NCI-H2196 treated with DMSO at 0.1 percent for 48 hours (cell line): ENCODE measurements around the gene NCOR1.
A peak's percentile ranks its signal among the peaks of the same experiment; 100 is the strongest.

ENCODE experiments used
- DNase-seq: peaks from one replicate; lab custom pipeline; 2025; ENCODE audit not compliant: unreplicated experiment; lab: John Stamatoyannopoulos, UW

The NCOR1 gene

DNA sequence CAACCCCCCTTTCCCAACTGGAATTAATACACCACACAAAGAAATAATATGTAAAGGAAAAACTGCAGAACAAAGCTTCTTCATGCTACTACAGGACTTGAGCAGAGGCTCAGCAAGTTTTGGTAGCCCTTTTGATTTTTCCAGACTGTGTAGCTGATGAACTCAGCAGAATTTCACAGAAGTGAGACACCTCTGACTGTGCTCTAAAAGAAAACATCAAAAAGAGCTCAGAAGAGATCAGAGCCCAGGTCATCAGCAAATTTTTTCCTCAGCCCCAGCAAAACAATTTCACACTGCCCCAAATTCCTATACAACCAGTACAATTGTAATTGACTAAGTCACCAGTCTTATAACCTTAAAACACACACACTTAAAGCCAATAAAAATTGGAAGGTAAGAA is 177.7 kb downstream of the NCOR1 start:
- DNase-seq: no peak

DNA sequence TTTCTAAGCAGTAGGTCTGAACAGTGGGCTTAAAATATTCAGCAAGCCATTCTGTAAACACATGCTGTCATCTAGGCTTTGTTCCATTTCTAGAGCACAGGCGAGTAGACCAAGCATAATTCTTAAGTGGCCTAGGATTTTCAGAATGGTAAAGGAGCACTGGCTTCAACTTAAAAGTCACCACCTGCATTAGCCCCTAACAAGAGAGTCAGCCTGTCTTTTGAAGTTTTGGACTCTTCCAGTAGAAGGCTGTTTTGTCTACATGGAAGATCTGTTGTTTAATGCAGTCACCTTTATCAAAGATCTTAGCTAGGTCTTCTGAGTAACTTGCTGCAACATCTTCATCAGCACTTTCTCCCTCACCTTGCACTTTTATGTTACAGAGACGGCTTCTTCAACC is 179.1 kb downstream of the NCOR1 start:
- no peak for DNase-seq

DNA sequence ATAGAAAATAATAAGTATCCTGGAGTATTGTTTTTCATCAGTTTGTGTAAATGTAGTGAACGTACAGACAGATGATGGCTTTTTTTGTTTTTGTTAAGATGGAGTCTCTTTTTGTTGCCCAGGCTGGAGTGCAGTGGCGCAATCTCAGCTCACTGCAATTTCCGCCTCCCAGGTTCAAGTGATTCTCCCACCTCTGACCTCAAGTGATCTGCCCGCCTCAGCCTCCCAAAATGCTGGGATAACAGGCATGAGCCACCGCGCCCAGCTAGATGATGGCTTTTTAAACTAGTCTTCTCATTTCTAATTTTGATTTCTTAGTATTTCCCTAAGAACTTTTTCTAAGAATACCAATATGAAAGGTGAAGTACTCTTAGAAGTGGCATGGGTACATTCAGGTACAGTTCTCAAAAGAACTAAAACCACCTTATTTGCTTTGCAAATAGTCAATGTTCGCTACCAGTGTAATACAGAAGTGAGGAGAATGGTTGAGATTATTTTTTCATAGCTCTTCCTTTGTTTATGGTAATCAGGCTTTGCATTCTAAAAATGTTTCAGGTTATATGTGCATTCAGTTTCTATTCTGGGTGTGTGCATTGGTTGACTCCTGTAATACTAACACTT is 181.5 kb downstream of the NCOR1 start:
- DNase-seq: no peak

DNA sequence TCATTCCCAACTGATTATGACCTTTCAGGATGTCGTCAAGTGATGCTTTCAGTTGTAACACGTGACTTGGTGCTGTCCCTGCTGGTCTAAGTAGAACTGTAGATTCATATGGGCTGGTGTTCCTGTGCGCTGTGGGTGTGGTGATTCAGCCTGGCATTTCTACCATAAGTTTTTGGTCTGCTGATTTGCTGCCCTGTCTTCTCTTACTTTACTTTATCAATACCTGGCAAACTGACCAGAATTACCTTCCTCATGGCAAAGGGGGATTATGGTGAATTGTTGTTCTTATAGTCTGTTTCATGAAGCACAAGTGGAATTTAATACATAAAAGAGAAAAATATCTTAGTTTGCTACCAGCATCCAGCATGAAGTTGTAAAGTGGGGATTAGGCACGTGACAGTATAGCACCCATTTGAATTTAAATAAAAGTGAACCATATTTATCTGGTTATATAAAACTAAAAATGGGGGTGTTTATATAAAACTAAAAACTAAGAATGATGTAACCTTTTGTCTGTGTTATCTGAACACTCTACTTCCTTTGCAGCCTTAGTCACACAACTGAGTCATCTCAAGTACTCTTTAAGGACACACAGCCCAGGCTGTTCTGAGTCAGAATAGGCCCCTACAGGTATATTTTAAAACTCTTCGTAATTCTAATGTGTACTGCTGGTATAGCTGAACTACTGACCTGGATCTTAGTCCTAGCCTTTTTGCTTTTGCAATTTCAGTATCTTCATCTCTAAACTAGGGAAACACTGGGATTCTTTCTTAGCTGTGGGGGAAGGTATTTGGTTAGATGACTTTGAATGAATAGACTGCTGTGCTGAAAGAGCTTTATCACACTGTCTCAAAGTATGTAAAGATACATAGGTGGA is 187.4 kb downstream of the NCOR1 start:
- DNase-seq: no peak

DNA sequence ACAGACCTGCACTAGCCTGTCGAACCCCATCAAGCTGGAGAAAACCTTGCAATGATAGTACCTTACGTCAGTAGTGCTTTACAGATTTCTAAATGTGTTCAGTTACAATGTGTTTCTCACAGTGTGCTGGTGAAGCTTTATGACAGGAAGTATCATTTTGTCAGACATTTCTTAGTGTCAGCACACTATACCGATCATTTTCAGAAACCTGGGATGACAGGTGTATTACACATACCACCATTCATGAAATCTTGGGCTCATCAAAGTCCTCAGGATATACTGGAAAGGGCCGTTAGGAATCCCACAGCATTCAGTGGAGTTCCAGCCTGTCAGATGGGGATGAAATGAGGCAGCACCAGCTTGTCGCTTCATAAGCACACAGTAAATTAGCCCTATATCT is 188.4 kb downstream of the NCOR1 start:
- DNase-seq: no peak

DNA sequence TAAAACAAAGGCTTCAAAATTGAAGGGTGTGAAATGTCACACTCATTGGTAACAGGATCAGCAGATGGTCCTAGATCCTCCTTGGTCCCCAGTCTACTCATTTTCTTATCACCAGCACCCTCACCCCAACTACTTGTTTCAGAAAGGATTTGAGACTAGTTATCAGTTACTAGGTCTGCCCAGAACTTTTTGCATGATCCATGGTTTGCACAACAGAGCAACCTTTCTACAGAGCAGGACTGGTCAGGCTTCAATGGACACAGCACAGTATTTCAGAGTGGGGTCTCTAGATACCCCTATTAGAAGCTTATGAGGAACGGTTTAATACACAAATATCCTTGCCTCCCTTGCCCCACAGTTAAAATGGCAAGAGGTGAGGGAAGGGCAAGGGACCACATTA is 190.1 kb downstream of the NCOR1 start:
- no peak for DNase-seq

DNA sequence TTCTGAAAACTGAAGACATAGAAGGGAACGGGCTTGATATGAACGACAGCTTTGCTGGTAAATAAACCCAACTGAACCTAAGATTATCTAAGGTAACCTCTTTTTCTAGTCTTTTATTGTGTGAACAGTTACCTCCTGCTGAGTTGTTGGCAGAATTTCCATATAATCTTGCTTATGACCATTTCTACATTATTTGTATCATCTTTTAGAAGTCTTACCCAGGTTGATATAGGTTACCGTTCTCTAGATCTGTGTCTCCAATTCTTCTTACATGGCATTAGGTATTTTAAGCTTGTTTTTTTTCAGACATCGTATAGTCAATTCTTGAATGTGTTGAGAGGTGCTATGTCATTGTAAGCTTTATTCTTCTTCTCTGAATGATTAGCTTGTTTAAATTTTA is 191.5 kb downstream of the NCOR1 start:
- DNase-seq: no peak

DNA sequence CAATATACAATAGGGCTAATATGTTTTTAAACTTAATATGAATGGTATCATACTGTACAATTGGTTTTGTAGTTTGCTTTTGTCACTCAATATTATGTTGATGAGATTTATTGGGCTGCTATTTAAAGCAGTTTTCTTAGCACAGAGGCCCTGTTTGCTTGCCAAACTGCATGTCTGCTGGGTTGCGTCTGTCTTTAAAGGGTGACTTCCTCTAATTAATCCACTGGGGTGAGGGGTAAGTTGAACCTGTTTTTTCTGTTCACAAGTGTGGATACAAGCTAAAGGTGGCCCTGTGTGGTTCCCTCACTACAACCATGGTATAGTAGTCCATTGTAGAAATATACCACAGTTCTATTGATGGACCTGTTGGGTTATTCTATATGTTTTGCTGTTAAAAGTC is 196.0 kb downstream of the NCOR1 start:
- no peak for DNase-seq

DNA sequence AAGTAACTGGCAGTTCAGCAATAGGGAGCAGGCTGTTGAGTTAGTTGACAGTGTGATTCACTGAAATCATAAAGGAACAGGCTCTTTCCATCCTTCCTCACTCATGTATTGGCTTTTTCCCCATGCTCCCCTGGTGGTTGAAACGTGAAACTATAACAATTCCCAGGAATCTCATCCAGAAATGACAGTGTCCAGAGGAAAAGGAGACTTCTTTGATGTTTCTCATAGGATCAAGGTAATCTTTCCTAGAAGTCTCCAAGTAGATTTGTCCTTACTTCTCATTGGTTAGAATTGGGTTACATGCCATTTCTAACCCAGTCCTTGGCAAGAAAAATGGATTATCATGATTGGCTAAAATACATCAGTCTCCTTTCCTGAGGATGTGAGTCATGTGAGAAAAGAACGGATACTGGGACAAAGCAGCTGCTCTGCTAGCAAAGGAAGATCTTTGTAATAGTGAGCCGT is 201.4 kb downstream of the NCOR1 start:
- DNase-seq: no peak

DNA sequence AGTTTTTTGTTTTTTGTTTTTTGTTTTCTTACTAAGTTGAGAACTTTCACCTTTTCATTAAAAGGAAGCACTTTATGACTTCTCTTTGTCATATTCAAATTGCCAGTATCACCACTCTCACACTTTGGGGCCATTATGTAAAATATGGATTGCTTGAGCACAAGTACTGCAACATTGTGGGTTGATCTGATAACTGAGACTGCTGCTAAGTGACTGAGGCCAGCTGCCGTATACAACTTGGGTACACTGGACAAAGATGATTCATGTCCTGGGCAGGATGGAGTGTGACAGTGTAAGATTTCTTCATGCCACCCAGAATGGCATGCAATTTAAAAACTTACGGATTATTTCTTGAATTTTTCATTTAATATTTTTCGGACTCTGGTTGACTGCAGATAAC is 207.9 kb downstream of the NCOR1 start:
- no peak for DNase-seq

DNA sequence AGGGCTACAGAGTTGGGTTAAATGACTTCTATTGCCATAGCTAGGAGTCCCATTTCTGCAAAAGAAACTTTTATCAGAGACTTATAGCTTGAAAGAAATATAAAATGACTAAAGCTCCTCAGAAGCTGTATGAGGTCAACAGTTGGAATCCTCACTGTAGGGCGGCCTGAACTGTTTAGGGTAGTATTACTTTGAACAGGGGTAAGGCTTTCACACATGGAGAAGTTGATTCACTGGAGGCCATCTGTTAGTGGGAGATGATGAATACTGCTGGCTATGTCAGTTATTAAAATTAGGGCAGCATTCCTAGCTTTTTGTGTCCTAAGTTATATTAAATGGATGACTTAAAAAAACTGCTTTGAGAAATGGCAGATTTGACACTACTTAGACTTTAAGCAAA is 209.7 kb downstream of the NCOR1 start:
- DNase-seq: no peak

DNA sequence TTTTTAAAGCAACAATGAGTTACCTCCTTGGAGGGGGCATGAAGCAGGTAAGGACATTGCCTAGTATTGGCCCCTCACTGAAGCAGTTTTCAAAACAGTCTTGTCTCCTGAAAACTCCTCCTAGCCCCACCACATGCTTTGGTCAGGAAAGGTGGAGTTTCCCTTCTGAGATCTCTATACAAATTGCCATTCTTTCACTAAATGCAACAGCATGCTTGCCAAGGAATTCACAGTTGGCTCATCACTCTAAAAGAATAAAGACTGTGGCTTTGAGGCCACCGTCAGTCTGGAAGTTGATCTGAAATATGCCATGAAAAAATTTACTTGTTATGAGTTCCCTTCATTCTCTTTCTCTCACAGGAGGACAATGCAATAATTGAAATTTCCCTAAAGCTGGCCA is 211.5 kb downstream of the NCOR1 start:
- no peak for DNase-seq

DNA sequence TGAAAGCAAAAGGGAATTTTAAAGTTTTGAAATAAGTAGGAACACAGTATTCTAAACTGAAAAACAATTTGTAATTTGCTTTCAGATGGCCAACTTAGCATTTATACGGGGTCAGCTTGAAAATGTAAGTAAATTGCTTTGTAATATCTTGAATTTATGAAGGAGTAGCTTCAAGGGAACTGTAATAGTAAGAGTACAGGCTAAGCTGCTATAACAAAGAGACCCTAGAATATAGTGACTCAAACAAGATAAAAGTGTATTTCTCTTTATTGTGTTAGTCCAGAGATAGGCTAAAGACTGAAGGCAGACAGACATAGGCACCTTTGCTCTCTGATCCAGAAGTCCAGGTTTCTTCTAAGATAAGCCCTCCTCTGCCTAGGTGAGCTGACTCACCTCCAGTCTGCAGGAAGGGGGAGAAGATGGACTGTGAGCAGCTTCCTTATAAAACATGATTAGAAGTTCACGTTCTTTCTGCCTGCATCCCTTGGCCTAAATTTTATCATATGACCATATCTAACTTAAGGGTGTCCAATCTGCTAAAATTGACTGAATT is 212.6 kb downstream of the NCOR1 start:
- DNase-seq: no peak

DNA sequence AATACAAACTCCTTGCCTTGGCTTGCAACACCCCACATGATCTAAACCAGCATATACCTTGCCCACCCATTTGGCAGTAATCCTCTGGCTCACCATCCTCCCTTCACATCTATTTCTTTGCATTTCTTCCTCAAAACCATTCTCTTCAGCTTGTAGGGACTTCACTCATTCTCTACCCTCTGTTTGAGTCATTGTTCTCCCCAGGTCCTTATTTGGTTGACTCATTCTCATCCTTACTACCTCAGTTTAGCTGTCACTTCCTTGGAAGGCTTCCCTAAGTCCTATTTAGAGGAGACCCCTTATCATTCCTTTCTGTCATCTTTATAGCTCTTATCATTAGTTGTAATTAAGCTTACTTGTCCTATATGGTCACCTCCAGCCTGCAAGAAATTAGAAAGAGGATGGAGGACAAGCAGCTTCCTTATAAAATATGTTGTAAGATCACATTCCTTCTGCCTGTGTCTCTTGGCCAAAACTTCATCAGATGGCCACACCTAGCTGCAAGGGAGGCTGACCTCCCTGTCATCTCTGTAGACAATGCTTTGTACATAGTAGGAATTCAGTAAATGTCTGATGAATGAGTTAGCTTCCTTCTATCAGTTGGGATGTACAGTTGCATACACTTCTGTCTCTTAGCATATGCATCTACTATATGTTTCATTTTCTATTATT is 214.0 kb downstream of the NCOR1 start:
- DNase-seq: no peak

DNA sequence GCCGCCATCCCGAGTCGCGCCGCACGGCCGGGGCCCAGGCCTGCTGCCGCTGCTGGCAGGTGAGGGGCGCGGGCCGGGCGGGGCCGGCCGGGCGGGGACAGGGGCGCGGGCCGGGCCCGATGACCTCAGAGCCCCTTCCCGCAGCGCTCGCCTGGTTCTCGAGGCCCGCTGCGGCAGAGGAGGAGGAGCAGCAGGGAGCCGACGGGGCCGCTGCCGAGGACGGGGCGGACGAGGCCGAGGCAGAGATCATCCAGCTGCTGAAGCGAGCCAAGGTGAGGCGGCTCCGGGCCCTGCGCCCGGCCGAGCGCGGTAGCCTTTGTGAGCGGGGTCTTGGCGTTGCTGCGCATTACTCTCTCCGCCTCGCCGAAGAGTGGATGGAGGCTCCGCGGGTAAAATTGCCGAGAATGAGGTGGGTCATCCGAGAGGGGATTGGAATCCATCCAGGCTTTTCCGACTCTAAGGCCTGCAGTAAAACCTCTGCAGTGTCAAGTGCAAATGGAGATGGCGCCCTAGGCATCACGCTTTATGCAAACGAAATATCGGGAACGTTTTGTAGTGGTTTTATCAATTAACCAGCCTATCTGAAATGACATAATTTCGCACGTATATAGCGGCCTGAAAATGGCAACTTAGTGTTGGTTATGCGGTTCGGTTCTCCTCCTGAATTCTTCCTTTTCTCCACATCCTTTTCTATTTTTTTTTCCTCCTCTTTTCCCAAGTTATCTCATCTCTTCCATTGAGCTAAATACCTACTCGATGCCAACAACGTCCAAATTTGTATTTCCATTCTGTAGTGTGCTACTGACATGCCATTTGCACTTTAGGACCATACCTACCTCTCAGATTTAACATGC is 215.1 kb downstream of the NCOR1 start:
- DNase-seq: peak; percentile 5

DNA sequence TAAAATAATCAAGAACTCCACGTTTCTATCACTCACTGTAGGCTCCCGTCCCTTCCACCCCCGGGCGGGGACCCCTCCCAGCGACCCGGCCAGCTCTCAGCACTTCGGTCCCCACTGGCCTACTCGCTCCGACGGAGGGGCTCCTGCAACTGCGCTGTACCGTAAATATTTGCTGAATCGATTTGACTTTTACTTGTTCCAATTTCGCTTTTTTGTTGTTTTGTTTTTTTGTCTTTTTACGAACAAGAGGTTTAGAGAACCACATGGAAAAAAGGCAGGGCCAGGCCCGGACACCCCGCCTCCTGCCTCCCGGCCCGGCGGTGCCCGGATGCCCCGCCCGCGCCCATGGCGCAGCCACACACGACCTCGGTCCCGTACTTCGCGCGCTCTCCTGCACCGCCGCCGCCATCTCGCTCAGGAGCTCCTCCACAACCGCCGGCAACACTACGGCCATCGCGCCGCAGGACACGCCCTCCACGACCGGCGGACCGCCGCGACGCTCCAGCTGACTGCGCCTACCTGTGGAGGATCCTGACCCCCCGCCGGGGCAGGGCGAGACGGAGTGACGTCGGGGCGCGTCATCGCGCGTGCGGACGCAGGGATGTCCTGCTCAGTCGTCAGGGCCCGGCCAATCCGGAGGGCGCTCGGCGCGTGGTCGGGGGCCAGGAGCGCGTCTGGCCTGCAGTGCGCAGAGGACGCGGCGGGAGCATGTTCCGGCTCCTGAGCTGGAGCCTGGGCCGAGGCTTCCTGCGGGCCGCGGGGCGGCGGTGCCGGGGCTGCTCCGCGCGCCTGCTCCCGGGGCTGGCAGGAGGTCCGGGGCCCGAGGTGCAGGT is 216.0 kb downstream of the NCOR1 start, which contains the start of the genes TTC19 and ZSWIM7:
Gene TTC19 (plus strand): TSS at position 684 of the 833 bp plus-strand sequence. CDS start 25 bp downstream, at position 709.
Gene ZSWIM7 (minus strand): TSS at position 564 of the 833 bp plus-strand sequence. CDS start 110 bp downstream, at position 454.
- DNase-seq: peak; percentile 64

DNA sequence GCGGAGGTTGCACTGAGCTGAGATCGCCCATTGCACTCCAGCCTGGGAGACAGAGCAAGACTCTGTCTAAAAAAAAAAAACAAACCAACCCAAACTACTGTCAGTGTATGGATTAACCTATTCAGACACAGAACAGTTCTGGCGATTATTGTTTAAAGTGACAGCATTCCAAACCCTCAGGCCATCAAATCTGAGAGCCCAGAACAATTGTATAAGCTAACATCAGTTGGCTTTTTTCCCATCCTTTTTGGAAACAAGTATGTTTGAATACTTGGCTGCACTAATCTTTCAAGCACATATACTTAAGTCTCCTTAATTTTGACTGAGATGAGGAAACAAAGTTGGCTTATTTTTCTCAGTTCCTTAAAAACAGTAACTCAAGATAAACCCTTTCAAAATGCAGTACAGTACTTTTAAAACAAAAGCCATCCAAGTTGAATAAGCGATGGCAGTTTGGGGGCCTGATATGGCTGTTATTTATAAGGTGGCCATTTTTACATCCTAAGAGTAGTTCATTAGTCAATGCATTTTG is 217.2 kb downstream of the NCOR1 start:
- no peak for DNase-seq

DNA sequence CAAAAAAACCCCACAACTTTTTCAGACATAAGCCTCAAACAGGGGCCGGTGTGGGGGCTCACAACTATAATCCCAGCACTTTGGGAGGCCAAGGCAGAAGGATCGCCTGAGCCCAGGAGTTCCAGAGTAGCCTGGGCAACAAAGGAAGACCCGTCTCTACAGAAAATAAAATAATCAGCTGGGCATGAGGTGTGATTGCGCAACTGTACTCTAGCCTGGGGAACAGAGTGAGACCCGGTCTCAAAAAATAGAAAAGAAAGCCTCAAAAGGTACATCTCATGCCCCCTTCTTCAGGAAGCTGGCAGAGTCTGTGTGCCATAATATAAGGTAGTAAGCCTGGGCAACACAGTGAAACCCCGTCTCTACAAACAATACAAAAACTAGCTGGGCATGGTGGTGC is 219.0 kb downstream of the NCOR1 start:
- no peak for DNase-seq
